Left forelimb (tissue), 1 donor: ENCODE measurements around the gene FAM187B.

Source experiments
- DNase-seq: peaks from one replicate; pipeline ENCODE4 v3.0.0-alpha.2; 2018; ENCODE audit warnings: low spot score

FAM187B gene

DNA sequence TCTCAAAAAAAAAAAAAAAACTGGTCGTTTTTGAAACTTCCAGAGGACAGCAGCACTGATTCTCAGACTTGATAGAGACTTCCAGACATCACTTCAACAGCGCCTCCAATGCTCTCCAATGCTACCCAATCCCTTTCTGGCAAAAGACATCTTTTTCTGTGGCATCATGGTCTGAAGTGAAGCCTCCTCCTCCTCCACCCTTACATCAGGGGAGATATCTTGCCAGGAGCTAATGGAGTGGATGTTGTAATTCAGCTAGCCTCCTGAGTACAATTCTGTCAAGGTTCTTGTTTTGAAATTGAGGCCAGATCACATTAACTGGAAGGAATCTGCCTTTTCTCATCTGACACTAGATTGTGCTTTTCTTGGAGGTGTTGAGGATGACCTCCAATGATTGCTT is 49.8 kb downstream of the FAM187B start:
- no peak for DNase-seq

GRCh38 chr19:35177377-35178274 is 50.9 kb downstream of the FAM187B start:
- no peak for DNase-seq

DNA sequence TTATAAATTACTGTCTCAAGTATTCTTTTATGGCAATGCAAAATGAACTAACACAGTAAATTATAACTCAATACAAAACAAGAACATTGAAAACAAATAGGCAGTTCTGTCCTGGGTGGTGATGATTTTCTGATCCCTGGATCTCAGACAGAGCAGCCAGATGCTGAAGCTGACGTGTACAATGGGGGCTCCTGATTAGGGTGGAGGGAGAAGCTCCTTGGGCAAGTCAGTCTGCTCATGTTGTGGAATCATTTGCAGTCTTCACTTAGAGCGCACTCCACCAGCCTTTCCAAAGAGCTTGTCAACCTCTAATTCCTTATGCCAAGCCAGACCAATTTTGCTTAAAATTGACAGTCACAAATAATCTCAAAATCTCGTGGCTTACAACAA is 52.4 kb downstream of the FAM187B start:
- DNase-seq: no peak
